Right atrium auricular region (tissue), 2 donors: ENCODE data around the gene PCDHB12. TPM values are rescaled to one million over a fixed set of nuclear protein-coding genes. Genes with fewer than 3 reads are reported as not detected.
A peak's percentile ranks its signal among the peaks of the same experiment; 100 is the strongest.
"Not testable (repeated sequence)": the region's sequence is repeated elsewhere in the genome, so short reads cannot be mapped to it uniquely, and the experiment has no call there.

Experiments used
- DNase-seq: peaks from one replicate; pipeline ENCODE4 v3.0.0-alpha.2; 2019; ENCODE audit warnings: low spot score
- H3K27ac ChIP-seq, 2 donors: fragments of 200-600 bp; sonication (generic); 1 replicate in 1 of 2; 2 replicates in 1 of 2; pipeline ENCODE4 v1.5.1; 2016 to 2019
- H3K27me3 ChIP-seq, 2 donors: fragments of 200-600 bp; sonication (generic); one replicate each; pipeline versions ENCODE4 v1.5.1 to v1.6.0; 2017 to 2019
- H3K36me3 ChIP-seq: fragments of 200-600 bp; sonication (generic); one replicate; pipeline ENCODE4 v1.5.1; 2016
- H3K4me1 ChIP-seq, 2 donors: fragments of 200-600 bp; sonication (generic); one replicate each; pipeline versions ENCODE4 v1.5.1 to v1.6.0; 2017 to 2019
- H3K4me3 ChIP-seq, 2 donors: fragments of 200-600 bp; sonication (generic); 1 replicate in 1 of 2; 2 replicates in 1 of 2; pipeline ENCODE4 v1.5.1; 2017 to 2019; ENCODE audit warnings: mild to moderate bottlenecking in 1 of 2, moderate library complexity in 1 of 2
- H3K9me3 ChIP-seq, 2 donors: fragments of 200-600 bp; sonication (generic); one replicate each; pipeline ENCODE4 v1.5.1; 2019
- CTCF ChIP-seq, 2 donors: fragments of 200-600 bp; sonication (generic); IDR thresholded peaks; one replicate each; pipeline ENCODE4 v1.5.1; 2019; ENCODE audit warnings: antibody characterized with exemption in 2 of 2
- total RNA-seq, 2 donors: library from RNA; depleted of rRNA; stranded (reverse); fragments of >200 nt; gene quantifications; one replicate each; pipeline ENCODE4 v1.1.0, GENCODE V29; 2016

PCDHB12 gene
- total RNA-seq, 2 donors from 2014 or later: 1.8 to 2.3 TPM

GRCh38 chr5:141180313-141180712 lies 28.2 kb upstream of the PCDHB12 start:
- DNase-seq: no peak
- no peak for TF ChIP-seq CTCF (IDR thresholded peaks at IDR 0.05)
- Histone ChIP-seq H3K27ac (no peak overlapping the region), H3K27me3 (peaks cover 0 to 5% of the 10 kb centered on the region in 2 donors), H3K4me3 (no peak overlapping the region), H3K9me3 (peaks cover 10 to 59% of the 10 kb centered on the region in 2 donors), H3K4me1 (no peaks in the 10 kb centered on the region), H3K36me3 (no peaks in the 10 kb centered on the region)

GRCh38 chr5:141182248-141182647 lies 26.3 kb upstream of the PCDHB12 start, which contains the start of gene PCDHB16:
TSS of gene PCDHB16 (plus strand) at chr5:141182387. CDS start at chr5:141182560, 173 bp downstream.
- peak; percentile 63 for DNase-seq
- Histone ChIP-seq H3K27me3 (no peaks in the 10 kb centered on the region), H3K4me1 (no peaks in the 10 kb centered on the region), H3K36me3 (no peaks in the 10 kb centered on the region), H3K27ac (no peak within 1 kb of the TSS), H3K4me3 (peak within 1 kb of the TSS; percentile 27 to 40), H3K9me3 (peaks cover 8 to 59% of the 10 kb centered on the region in 2 donors)
- TF ChIP-seq CTCF (IDR thresholded peaks at IDR 0.05): peak; percentile 12 to 61

GRCh38 chr5:141184117-141184855 lies 24.2 kb upstream of the PCDHB12 start:
- not testable (repeated sequence) for H3K4me1 ChIP-seq, DNase-seq, H3K27me3 ChIP-seq, H3K36me3 ChIP-seq, H3K27ac ChIP-seq, H3K4me3 ChIP-seq
- H3K9me3 ChIP-seq: peaks cover 8 to 61% of the 10 kb centered on the region in 2 donors

- Histone ChIP-seq H3K36me3 (no peaks in the 10 kb centered on the region), H3K27ac (no peak within 1 kb of the TSS), H3K27me3 (no peaks in the 10 kb centered on the region), H3K4me1 (no peaks in the 10 kb centered on the region), H3K9me3 (peaks cover 8 to 86% of the 10 kb centered on the region in 2 donors), H3K4me3 (peak within 1 kb of the TSS in 1 of 2 donors; percentile 17)
- peak in 1 of 2 donors; percentile 44 for TF ChIP-seq CTCF (IDR thresholded peaks at IDR 0.05)
- no peak for DNase-seq
These were observed 21.5 kb upstream of the PCDHB12 start, which contains the start of gene PCDHB9 for GRCh38 chr5:141186897-141187512. TSS of gene PCDHB9 (plus strand) at chr5:141187161. CDS start at chr5:141187319, 158 bp downstream.

- not testable (repeated sequence) for H3K4me1 ChIP-seq, H3K27ac ChIP-seq, H3K36me3 ChIP-seq, DNase-seq, H3K4me3 ChIP-seq, H3K27me3 ChIP-seq
- H3K9me3 ChIP-seq: peaks cover 3 to 93% of the 10 kb centered on the region in 2 donors
These were observed 19.8 kb upstream of the PCDHB12 start for GRCh38 chr5:141188682-141189081.

- not testable (repeated sequence) for H3K4me3 ChIP-seq, H3K27me3 ChIP-seq, H3K4me1 ChIP-seq, DNase-seq, H3K36me3 ChIP-seq, H3K27ac ChIP-seq
- peaks cover 3 to 92% of the 10 kb centered on the region in 2 donors for H3K9me3 ChIP-seq
These were observed 19.4 kb upstream of the PCDHB12 start for GRCh38 chr5:141189131-141189530.

- no peak within 1 kb of the TSS for H3K4me3 ChIP-seq
- peak in 1 of 2 donors; percentile 43 for TF ChIP-seq CTCF (IDR thresholded peaks at IDR 0.05)
- H3K27me3 ChIP-seq: no peaks in the 10 kb centered on the region
- no peaks in the 10 kb centered on the region for H3K4me1 ChIP-seq
- H3K9me3 ChIP-seq: peaks cover 4 to 92% of the 10 kb centered on the region in 2 donors
- H3K36me3 ChIP-seq: no peaks in the 10 kb centered on the region
- DNase-seq: no peak
- no peak within 1 kb of the TSS for H3K27ac ChIP-seq
These were observed 16.3 kb upstream of the PCDHB12 start, which contains the start of gene PCDHB10 for GRCh38 chr5:141192110-141192725. TSS of gene PCDHB10 (plus strand) at chr5:141192353. CDS start at chr5:141192553, 200 bp downstream.

- not testable (repeated sequence) for H3K27ac ChIP-seq, H3K4me1 ChIP-seq, H3K27me3 ChIP-seq, H3K4me3 ChIP-seq, H3K36me3 ChIP-seq, DNase-seq
- peaks cover 10 to 95% of the 10 kb centered on the region in 2 donors for H3K9me3 ChIP-seq
These were observed 14.2 kb upstream of the PCDHB12 start for GRCh38 chr5:141194332-141194731.
